OCI-LY3 (cell line): ENCODE data around the gene ANP32E.

Experiments used
- CTCF ChIP-seq: fragments of 200-600, 300-600 bp; sonication (generic); IDR thresholded peaks from 2 replicates; pipeline ENCODE4 v1.5.1; 2014; ENCODE audit warnings: antibody characterized with exemption, low read length, low read depth
- EZH2phosphoT487 ChIP-seq: fragments of 200-600 bp; shearing (Covaris generic); IDR thresholded peaks from 2 replicates; pipeline ENCODE4 v1.6.1; 2018; ENCODE audit warnings: antibody characterized with exemption, mixed run types, low read depth

- TF ChIP-seq CTCF = no peak
- TF ChIP-seq EZH2phosphoT487 = no peak
Measured at GRCh38 chr1:150185481-150185880, 50.4 kb downstream of the ANP32E start.
